Neural cell (in vitro differentiated cells): ENCODE results near the gene NOTCH3. TPM values are rescaled to one million over a fixed set of nuclear protein-coding genes. Genes with fewer than 3 reads are reported as not detected.

Source experiments
- H2AFZ ChIP-seq: fragments of 200-600, 300-800 bp; sonication (generic), shearing (Covaris generic); 2 replicates; pipeline ENCODE4 v1.6.0; 2014; ENCODE audit warnings: low read depth, mild to moderate bottlenecking, antibody characterized with exemption, low read length, moderate library complexity
- H3F3A ChIP-seq: fragments of 200-600 bp; shearing (Covaris generic); 2 replicates; pipeline ENCODE4 v1.6.1; 2016; ENCODE audit warnings: mild to moderate bottlenecking, moderate library complexity, mixed read lengths, antibody characterized with exemption, low read length; ENCODE audit not compliant: insufficient read depth, poor library complexity, severe bottlenecking
- H3K27ac ChIP-seq: fragments of 200-600, 300-800 bp; sonication (generic), shearing (Covaris generic); 2 replicates; pipeline ENCODE4 v1.5.1; 2014; ENCODE audit warnings: mild to moderate bottlenecking, low read length, moderate library complexity
- H3K27me3 ChIP-seq: fragments of 300-800, 200-600 bp; sonication (generic), shearing (Covaris generic); 2 replicates; pipeline ENCODE4 v1.6.0; 2014; ENCODE audit warnings: mild to moderate bottlenecking, low read depth, low read length, moderate library complexity; ENCODE audit not compliant: insufficient read depth
- H3K36me3 ChIP-seq: fragments of 300-800, 200-600 bp; sonication (generic), shearing (Covaris generic); 2 replicates; pipeline ENCODE4 v1.5.1; 2014; ENCODE audit warnings: mild to moderate bottlenecking, antibody characterized with exemption, low read length, moderate library complexity; ENCODE audit not compliant: insufficient read depth
- H3K4me2 ChIP-seq: fragments of 300-800, 200-600 bp; sonication (generic), shearing (Covaris generic); 2 replicates; pipeline ENCODE4 v1.6.0; 2014; ENCODE audit warnings: mild to moderate bottlenecking, low read length
- H3K4me3 ChIP-seq: fragments of 300-800, 200-600 bp; sonication (generic), shearing (Covaris generic); 2 replicates; pipeline ENCODE4 v1.5.1; 2014; ENCODE audit warnings: mild to moderate bottlenecking, low read length, moderate library complexity
- H3K79me2 ChIP-seq: fragments of 200-600 bp; shearing (Covaris generic); replicated peaks from 2 replicates; pipeline ENCODE4 v1.6.0; 2014; ENCODE audit warnings: mild to moderate bottlenecking, low read length, moderate library complexity; ENCODE audit not compliant: insufficient read depth
- H3K9ac ChIP-seq: fragments of 300-800, 200-600 bp; sonication (generic), shearing (Covaris generic); 2 replicates; pipeline ENCODE4 v1.6.1; 2016; ENCODE audit warnings: mild to moderate bottlenecking, low read length, mixed read lengths
- H3K9me2 ChIP-seq: fragments of 200-600 bp; shearing (Covaris generic); 2 replicates; pipeline ENCODE4 v1.6.1; 2016; ENCODE audit warnings: mild to moderate bottlenecking, low read length, mixed read lengths; ENCODE audit not compliant: insufficient read depth
- H3K9me3 ChIP-seq: fragments of 200-600, 300-800 bp; sonication (generic), shearing (Covaris generic); 2 replicates; pipeline ENCODE4 v1.6.1; 2016; ENCODE audit warnings: mild to moderate bottlenecking, mixed run types, low read length, moderate library complexity, mixed read lengths
- H4K20me1 ChIP-seq: fragments of 200-600 bp; shearing (Covaris generic); 2 replicates; pipeline ENCODE4 v1.6.1; 2016; ENCODE audit warnings: mild to moderate bottlenecking, mixed run types; ENCODE audit not compliant: insufficient read depth
- EP300 ChIP-seq: fragments of 450-650 bp; conservative IDR thresholded peaks from 2 replicates; pipeline ENCODE4 v1.6.1; 2014; ENCODE audit warnings: antibody characterized with exemption, mild to moderate bottlenecking, moderate library complexity; ENCODE audit not compliant: poor library complexity, severe bottlenecking
- EZH2 ChIP-seq: fragments of 200-600, 300-800 bp; shearing (Covaris generic), sonication (generic); IDR thresholded peaks from 2 replicates; pipeline ENCODE4 v1.6.1; 2014; ENCODE audit warnings: antibody characterized with exemption, low read length, borderline replicate concordance, mild to moderate bottlenecking; ENCODE audit not compliant: insufficient read depth, poor library complexity, severe bottlenecking
- MXI1 ChIP-seq: fragments of 450-650 bp; conservative IDR thresholded peaks from 2 replicates; pipeline ENCODE4 v1.6.1; 2014; ENCODE audit warnings: antibody characterized with exemption, mild to moderate bottlenecking; ENCODE audit not compliant: poor library complexity, severe bottlenecking
- RAD21 ChIP-seq: fragments of 450-650 bp; conservative IDR thresholded peaks from 2 replicates; pipeline ENCODE4 v1.6.1; 2014; ENCODE audit warnings: antibody characterized with exemption, mild to moderate bottlenecking, moderate library complexity
- SMC3 ChIP-seq: fragments of 450-650 bp; conservative IDR thresholded peaks from 2 replicates; pipeline ENCODE4 v1.6.1; 2014; ENCODE audit warnings: antibody characterized with exemption, mild to moderate bottlenecking, moderate library complexity; ENCODE audit not compliant: poor library complexity
- polyA plus RNA-seq: library from polyadenylated mRNA; depleted of rRNA; stranded (reverse); fragments of >200 nt; gene quantifications from 2 replicates; pipeline ENCODE4 v1.2.3, GENCODE V29; 2014
- small RNA-seq, 3 experiments: library from RNA; depleted of rRNA; stranded (forward); fragments of <200 nt; gene quantifications; one replicate each; pipeline ENCODE3, GENCODE V24; 2012
- TF ChIP-seq, protein P1 (sequence below): fragments of 450-650 bp; IDR thresholded peaks from 2 replicates; pipeline ENCODE4 v1.5.1; 2014; ENCODE audit warnings: antibody characterized with exemption, mild to moderate bottlenecking, moderate library complexity; ENCODE audit not compliant: poor library complexity, severe bottlenecking

NOTCH3 gene
- polyA plus RNA-seq, 1 donor from 2014 or later, result 0.21 TPM

DNA sequence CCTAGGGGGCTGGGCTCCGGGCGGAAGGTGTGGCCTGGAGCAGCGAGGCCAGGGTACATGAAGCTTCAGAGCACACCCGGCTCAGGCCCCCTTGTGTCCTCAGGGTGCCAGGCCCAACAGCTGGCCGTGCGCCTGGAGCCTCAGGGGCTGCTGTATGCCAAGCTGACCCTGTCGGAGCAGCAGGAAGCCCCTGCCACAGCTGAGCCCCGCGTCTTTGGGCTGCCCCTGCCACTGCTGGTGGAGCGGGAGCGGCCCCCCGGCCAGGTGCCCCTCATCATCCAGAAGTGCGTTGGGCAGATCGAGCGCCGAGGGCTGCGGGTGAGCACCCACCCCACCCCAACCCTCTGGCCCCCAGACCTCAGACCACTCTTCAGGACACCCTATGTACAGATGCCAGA, 90.4 kb downstream of the NOTCH3 start:
- Histone ChIP-seq H2AFZ (no peak overlapping the region), H3K9me3 (no peaks in the 10 kb centered on the region), H4K20me1 (no peaks in the 10 kb centered on the region), H3K9me2 (no peaks in the 10 kb centered on the region), H3K79me2 (no peaks in the 10 kb centered on the region), H3K9ac (no peak overlapping the region), H3K4me3 (no peak overlapping the region), H3K27ac (no peak overlapping the region), H3K4me2 (no peak overlapping the region), H3K27me3 (peaks cover 14% of the 10 kb centered on the region), H3K36me3 (no peaks in the 10 kb centered on the region), H3F3A (no peaks in the 10 kb centered on the region)
- TF ChIP-seq SMC3 (no peak), RAD21 (no peak), MXI1 (no peak), EZH2 (no peak)
- TF ChIP-seq, protein P1, sequence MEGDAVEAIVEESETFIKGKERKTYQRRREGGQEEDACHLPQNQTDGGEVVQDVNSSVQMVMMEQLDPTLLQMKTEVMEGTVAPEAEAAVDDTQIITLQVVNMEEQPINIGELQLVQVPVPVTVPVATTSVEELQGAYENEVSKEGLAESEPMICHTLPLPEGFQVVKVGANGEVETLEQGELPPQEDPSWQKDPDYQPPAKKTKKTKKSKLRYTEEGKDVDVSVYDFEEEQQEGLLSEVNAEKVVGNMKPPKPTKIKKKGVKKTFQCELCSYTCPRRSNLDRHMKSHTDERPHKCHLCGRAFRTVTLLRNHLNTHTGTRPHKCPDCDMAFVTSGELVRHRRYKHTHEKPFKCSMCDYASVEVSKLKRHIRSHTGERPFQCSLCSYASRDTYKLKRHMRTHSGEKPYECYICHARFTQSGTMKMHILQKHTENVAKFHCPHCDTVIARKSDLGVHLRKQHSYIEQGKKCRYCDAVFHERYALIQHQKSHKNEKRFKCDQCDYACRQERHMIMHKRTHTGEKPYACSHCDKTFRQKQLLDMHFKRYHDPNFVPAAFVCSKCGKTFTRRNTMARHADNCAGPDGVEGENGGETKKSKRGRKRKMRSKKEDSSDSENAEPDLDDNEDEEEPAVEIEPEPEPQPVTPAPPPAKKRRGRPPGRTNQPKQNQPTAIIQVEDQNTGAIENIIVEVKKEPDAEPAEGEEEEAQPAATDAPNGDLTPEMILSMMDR, result no peak

DNA sequence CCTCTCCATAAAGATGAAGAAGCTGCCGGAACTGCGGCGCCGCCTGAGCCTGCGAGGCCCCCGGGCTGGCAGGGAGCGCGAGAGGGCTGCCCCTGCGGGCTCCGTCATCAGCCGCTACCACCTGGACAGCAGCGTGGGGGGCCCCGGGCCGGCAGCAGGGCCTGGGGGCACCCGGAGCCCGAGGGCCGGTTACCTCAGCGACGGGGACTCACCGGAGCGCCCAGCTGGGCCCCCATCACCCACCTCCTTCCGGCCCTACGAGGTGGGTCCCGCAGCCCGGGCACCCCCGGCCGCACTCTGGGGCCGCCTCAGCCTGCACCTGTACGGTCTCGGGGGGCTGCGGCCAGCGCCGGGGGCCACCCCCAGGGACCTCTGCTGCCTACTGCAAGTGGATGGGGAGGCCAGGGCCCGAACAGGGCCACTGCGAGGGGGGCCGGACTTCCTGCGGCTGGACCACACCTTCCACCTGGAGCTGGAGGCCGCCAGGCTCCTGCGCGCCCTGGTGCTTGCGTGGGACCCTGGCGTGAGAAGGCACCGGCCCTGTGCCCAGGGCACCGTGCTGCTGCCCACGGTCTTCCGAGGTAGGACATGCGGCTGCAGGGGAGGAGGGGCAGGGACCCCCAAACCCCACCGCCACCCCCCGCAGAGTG, 90.9 kb downstream of the NOTCH3 start:
- H3F3A ChIP-seq, result no peaks in the 10 kb centered on the region
- H3K9me3 ChIP-seq, result no peaks in the 10 kb centered on the region
- no peaks in the 10 kb centered on the region for H3K9me2 ChIP-seq
- no peak overlapping the region for H2AFZ ChIP-seq
- no peak overlapping the region for H3K4me3 ChIP-seq
- no peaks in the 10 kb centered on the region for H3K36me3 ChIP-seq
- no peak for TF ChIP-seq MXI1
- no peak for TF ChIP-seq EP300
- no peak for TF ChIP-seq SMC3
- no peak overlapping the region for H3K9ac ChIP-seq
- no peak overlapping the region for H3K4me2 ChIP-seq
- no peaks in the 10 kb centered on the region for H4K20me1 ChIP-seq
- peaks cover 14% of the 10 kb centered on the region for H3K27me3 ChIP-seq
- no peaks in the 10 kb centered on the region for H3K79me2 ChIP-seq
- no peak overlapping the region for H3K27ac ChIP-seq

Small RNA genes within 50 kb of the gene (small RNA-seq; reads per million reads assigned to genes)
- gene MIR6795 (0 reads per million in 3 experiments), gene RNU6-782P (0 reads per million in 3 experiments)

Other genes starting within 250 kb of the NOTCH3 start
- gene SLC1A6, start 221.1 kb downstream of the NOTCH3 start, polyA plus RNA-seq, result 46.6 and 51.7 TPM in 2 replicates
- not detected in 2 replicates for gene CASP14, start 151.5 kb downstream of the NOTCH3 start, polyA plus RNA-seq
- gene OR1I1, start 118.8 kb downstream of the NOTCH3 start, polyA plus RNA-seq, result not detected in 2 replicates
- gene SYDE1, start 93.6 kb downstream of the NOTCH3 start, polyA plus RNA-seq, result 0.70 TPM in 1 of 2 replicates, not detected in the other
- gene EPHX3, start 31.5 kb upstream of the NOTCH3 start, polyA plus RNA-seq, result not detected in 2 replicates
- 3.6 and 5.8 TPM in 2 replicates for gene BRD4, start 131.5 kb upstream of the NOTCH3 start, polyA plus RNA-seq
- 22.7 and 25.4 TPM in 2 replicates for gene AKAP8, start 178.8 kb upstream of the NOTCH3 start, polyA plus RNA-seq
- gene AKAP8L, start 218.0 kb upstream of the NOTCH3 start, polyA plus RNA-seq, result 280 and 281 TPM in 2 replicates
- gene WIZ, start 249.0 kb upstream of the NOTCH3 start, polyA plus RNA-seq, result 13.0 and 19.6 TPM in 2 replicates